Measurements from ENCODE around the gene MYD88.
"Not testable (repeated sequence)": the region's sequence is repeated elsewhere in the genome, so short reads cannot be mapped to it uniquely, and the experiment has no call there.

The MYD88 gene

DNA sequence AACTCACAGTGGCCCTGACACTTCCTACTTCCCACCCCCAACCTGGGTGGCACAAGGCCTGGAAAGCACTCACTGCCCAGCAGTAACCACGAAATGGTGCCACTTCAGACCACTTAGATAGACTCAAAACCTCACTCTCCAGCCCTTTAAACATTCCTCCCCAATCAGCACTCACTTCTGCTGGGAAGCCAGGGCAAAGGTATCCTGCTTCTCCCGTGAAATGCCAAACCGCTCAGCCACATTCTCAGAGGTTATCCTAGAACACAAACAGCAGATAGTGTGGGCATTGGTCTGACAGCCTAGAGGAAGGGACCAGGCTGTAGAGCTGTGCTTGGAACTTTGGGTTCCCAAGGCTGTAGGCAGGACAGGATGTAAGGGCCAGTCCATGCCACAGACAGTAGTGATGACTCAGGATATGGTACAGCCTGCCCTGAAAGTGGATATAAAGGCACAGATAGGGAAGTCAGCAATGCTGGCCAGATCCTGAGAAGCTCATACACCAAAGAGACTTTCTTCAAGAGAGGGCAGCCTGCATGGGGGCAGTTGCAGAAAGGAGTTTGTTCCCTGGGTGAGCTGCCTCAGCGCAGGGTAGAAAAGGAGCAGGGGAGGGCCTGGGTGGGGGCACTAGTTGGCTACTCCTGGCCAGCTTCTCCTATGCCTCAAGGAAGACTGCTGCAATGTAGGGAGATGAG lies 10.7 kb upstream of the MYD88 start:
- DNase-seq = no peak

DNA sequence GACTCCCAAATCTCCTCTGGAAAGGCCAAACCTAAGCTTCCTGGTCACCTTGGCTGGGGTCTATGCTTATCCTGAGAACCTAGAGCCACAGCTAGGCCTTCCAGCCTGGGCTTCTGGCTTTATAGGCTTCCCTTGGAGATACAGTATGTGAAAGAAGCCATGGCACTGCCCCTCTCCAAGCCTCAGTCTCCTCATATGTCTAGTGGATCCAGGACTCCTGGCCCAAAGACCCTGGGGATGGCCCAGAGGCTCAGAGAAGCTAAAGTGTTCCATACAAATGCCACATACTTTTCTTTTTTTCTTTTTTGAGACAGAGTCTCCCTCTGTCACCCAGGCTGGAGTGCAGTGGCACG lies 10.2 kb upstream of the MYD88 start:
- DNase-seq = no peak

DNA sequence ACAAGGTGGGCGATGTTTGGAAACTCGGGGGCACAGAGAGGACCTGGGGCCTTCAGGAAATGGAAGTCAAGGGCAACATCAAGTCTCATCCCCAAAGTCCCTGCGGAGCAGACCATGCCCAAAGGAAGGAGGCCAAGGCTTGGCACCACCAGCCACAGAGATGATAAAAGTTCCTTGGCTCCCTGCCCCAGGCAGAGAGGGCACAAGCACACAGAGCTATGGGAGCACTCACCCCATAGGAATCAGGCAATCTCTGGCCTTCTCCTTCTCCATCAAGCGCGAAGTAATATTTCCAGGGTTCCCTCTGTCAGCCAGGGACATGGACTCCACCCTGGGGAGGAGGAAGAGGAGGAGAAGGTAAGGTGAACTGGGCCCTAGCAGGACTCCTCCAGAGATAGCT lies 9.4 kb upstream of the MYD88 start:
- DNase-seq = no peak

DNA sequence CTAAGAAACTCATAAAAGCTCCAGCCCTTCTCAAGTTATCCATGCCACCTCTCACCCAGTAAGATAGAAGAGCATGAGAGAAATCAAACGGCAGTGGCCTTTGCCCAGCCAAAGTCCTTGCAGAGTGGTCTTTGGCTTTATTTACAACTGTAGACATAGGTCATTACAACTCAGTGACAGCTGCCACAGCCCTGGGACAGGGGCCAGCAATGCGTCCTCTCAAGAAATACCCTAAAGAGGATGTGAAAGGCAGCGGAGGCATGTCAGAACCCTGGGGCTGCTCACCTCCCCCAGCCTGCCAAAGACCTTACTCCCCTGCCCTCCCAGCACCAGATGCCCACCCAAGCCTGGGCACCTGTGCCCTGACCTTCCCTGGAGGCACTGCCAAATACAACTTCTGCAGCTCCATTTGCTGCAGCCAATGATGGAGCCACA lies 7.8 kb upstream of the MYD88 start:
- DNase-seq = no peak

DNA sequence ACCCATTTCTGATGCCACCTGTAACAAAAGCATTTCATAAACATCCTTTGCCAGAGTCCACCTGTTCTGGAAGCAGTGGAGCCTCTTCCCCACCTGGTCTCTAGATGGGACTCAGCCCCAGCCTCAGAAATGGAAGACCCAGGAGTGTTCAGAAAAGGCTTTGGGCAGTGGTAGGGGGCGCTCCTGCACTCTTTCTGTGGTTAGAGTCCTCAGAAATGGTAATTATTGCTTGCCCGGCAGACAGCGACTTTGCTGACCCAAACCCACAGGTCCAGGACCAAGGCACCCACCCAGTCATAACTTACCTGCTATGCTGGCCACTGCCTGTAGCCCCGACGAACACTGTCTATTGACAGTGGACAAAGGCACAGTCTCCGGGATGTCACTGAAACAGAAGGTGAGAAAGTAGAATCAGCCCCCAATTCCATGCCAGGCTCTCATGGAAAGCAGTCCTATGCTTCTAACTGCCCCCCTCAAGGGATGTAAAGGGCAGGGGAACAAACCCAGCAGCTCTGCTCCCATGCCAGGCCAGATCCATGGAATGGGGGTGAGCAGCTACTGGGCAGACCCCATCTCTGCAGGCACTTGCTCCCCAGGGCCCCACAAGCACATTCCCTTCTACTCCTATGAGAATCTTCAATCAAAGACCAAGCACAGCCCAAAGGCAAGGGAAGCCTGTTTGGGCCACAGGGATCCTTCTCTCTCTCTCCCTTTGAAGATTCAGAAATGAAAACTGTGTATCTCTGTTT lies 6.7 kb upstream of the MYD88 start:
- no peak for DNase-seq

DNA sequence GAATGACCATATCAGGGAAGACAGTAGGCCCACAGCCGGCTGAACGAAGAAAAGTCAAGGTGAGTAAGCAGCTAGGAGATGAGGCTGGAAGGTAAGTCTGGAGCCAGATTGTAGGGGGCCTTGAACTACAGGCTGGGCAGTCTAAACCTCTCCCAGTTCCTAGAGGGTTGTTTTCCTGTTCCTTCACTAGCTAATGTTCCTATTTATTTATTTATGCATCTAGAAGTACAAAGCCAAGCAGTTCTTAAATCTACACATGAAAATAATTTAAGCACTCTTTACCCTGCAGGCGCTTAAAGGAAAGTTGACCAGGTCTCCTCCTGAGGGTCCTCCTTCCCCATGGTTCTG lies 5.3 kb upstream of the MYD88 start:
- no peak for DNase-seq

DNA sequence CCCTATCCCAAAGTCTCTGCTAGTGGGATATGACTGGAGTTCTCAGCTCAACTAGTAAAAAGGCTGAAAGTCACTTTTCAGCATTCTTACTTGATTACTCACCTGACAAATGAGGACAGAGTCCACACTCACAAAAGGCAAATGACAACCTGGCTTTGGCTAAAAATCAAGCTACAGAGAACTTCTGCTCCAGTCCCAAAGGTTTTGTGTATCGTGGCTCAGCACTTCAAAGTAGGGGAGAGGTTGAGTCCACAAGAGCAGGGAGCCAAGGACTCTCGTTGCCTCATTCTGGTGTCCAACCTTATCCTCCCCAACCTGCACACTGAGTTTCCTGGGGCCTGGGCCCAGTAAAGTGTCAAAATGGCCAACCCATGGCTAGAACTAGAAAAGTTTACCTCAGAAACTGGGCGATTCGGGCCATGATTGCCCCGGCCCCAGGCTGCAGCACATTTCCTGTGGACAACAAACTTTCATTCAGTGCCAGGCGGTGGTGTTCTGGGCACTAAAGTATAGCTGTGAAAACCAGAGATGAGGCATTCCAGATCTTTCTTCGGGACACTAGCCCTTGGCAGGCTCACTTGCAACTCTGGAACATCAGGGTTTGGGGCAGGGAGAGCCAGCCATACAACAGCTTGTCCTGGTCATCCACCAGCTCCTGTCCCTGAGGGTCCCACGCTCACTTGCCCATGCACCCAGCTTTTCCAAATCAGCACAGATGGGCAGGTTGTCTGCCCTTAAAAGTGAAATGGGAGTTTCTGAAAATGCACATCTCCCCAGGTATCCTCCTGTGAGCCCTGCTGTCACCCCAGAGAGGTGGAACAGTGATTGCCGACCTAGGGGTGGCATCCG lies 4.7 kb upstream of the MYD88 start:
- no peak for DNase-seq

DNA sequence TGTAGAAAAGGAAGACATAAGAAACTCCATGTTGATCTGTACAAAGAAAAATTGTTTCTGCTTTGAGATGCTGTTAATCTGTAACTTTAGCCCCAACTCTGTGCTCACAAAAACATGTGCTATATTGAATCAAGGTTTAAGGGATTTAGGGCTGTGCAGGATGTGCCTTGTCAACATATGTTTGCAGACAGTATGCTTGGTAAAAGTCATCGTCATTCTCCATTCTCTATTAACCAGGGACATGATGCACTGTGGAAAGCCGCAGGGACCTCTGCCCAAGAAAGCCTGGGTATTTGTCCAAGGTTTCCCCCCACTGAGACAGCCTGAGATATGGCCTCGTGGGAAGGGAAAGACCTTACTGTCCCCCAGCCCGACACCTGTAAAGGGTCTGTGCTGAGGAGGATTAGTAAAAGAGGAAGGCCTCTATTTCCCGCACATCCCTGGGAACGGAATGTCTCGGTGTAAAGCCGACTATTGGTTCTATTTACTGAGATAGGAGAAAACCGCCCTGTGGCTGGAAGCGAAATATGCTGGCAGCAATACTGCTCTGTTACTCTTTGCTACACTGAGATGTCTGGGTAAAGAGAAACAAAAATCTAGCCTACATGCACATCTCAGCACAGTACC lies 3.8 kb upstream of the MYD88 start:
- not testable (repeated sequence) for DNase-seq

DNA sequence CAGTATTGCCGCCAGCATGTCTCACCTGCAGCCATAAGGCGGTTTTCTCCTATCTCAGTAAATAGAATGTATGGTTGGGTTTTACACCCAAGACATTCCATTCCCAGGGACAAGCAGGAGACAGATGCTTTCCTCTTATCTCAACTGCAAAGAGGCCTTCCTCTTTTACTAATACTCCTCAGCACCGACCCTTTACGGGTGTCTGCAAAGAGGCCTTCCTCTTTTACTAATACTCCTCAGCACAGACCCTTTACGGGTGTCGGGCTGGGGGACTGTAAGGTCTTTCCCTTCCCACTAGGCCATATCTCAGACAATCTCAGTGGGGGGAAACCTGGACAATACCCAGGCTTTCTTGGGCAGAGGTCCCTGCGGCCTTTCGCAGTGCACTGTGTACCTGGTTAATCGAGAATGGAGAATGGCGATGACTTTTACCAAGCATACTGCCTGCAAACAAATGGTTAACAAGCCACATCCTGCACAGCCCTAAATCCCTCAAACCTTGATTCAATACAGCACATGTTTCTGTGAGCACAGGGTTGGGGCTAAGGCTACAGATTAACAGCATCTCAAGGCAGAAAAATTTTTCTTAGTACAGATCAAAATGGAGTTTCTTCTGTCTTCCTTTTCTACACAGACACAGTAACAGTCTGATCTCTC lies 2.7 kb upstream of the MYD88 start:
- DNase-seq = not testable (repeated sequence)

DNA sequence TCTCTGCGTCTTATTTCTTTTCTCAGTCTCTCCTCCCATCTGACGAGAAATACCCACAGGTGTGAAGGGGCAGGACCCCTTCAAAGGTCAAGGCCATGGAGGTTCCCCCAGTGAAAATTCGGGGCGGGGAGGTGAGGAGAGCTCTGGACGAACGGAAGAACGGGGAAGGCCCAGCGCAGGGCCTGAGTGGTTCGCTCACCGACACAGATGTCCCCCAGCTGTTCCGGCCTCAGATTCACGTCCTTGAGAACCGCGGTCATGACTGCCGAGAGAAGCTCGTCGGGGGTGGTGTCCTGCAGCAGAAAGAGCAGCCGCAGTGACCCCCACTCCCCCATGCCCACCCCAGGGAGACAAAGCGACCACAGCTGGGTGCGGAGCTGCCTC lies 2.1 kb upstream of the MYD88 start:
- no peak for DNase-seq

DNA sequence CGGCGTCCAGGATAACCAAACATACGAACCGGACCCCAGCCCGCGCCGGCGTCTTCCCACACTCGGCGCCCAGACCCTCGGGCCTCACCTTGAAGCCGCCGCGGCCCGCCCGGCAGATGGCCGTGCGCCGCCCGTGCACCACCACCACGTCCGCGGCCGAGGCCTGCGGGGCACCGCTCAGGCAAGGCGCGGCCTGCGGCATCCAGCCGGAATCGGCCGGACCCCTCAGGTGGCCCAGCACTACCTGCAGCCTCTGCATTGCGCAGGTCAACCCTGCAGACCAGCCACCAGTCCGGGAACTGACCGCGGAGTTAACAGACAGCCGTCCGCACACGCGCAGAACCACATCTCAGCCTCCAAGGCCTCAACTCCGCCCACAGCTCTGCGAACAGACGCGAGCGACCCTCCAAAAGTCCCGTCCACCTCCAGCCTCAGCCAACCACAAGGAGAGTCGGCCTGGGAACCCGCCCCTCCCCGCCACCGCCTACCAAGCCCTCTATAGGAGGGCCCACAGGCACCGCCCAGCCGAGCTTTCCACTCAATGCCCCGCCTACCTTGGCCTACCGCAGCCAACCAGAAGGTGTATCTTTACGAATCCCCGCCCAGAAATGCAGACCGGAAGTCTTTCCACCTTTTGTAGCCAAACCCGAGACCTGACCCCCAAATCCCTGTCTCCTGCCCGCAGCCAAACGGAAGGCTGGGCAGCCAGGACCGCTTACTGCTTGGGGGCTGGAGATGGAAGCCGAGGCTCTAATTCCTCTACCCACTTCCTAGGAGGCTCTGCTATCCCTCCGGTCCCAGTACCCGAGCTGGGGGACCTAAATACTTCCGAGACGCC lies 1.5 kb upstream of the MYD88 start, which contains the start of gene ACAA1:
TSS of gene ACAA1 (minus strand) at position 351 of the 838 bp plus-strand sequence. CDS start at position 259, 92 bp downstream.
- peak; percentile 95 for DNase-seq

DNA sequence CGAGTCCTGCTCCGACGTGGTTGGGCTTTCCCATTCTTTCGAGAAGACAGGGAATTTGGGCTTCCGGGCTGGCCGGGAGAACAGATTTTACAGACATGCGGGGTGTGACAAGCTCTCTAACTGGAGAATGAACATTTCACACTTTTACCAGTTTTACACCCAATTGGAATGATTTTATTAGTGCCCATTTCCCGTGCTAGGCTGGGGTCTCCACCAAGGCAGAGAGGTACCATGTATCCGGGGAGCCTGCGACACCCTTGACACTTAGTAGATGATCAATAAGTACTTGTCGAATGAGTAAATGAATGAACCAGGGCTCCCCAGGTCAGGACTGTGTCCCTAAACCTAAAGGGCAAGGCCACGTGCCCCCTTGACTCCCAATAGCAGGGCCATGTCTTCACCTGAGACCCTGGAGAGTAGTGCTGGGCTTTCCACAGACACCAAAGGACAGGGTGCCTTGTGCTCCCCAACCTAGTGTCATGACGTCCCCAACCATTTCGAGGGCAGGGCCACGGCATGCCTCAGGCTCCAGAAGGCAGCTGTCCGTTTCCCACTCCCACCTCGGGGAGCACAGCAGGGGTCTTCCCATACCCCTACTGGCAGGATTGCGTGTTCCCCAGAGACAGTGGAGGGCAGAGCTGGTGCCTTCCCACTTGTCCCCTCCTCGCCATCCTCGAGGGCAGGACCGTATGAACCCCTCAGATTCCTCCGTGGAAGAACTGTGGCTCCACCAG lies 679 bp upstream of the MYD88 start:
- no peak for DNase-seq

DNA sequence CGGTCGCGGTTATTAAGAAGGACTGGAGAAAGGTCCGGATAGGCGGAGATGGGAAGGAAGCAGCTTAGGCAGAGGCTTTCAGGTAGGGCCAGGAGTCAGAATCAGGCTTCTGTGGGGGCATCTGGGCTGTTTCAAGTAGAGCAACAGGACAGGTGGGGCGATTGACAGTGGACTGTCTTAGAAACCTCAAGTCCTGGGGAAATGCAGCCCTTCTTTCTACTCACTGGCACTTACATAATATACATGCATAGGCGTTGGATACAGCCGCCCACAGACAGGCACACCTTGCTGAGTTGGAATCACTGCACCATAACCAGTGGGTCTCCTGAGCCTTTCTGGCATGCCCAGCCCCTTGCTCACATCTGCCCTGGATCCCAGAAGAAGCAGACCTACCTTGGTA lies 730 bp downstream of the MYD88 start:
- DNase-seq = no peak

DNA sequence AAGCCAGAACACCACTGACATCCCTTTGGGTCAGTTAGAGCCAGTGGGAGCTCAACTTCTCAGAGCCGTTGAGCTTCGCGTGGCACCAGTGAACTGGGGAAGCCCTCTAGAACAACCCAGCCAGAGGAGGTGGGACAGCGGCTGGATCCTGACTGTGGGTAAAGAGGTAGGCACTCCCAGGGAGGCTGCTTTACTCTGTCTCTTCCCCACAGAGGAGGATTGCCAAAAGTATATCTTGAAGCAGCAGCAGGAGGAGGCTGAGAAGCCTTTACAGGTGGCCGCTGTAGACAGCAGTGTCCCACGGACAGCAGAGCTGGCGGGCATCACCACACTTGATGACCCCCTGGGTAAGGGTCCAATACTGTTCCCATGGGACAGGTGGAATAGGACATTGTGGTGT lies 1.2 kb downstream of the MYD88 start:
- no peak for DNase-seq

DNA sequence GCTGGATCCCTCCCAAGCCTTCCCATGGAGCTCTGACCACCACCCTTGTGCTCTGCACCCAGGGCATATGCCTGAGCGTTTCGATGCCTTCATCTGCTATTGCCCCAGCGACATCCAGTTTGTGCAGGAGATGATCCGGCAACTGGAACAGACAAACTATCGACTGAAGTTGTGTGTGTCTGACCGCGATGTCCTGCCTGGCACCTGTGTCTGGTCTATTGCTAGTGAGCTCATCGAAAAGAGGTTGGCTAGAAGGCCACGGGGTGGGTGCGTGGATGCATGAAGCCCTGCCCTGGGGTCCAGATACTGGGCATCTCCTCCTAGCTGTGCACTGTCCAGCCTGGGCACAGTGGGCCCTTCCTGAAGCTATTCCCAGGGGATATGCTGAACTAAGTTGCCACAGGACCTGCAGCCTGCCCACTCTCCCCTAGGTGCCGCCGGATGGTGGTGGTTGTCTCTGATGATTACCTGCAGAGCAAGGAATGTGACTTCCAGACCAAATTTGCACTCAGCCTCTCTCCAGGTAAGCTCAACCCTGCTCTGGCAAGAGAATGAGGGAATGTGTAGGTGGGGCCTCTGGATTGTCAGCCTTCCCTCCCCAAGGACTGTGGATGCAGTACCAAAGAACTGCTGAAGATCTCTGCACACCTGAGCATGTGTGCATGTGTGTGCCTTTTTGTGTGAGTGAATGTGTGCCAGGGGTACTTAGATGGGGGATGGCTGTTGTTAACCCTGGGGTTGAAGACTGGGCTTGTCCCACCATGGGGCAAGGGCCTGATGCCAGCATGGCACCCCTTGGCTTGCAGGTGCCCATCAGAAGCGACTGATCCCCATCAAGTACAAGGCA lies 2.1 kb downstream of the MYD88 start:
- DNase-seq = no peak

DNA sequence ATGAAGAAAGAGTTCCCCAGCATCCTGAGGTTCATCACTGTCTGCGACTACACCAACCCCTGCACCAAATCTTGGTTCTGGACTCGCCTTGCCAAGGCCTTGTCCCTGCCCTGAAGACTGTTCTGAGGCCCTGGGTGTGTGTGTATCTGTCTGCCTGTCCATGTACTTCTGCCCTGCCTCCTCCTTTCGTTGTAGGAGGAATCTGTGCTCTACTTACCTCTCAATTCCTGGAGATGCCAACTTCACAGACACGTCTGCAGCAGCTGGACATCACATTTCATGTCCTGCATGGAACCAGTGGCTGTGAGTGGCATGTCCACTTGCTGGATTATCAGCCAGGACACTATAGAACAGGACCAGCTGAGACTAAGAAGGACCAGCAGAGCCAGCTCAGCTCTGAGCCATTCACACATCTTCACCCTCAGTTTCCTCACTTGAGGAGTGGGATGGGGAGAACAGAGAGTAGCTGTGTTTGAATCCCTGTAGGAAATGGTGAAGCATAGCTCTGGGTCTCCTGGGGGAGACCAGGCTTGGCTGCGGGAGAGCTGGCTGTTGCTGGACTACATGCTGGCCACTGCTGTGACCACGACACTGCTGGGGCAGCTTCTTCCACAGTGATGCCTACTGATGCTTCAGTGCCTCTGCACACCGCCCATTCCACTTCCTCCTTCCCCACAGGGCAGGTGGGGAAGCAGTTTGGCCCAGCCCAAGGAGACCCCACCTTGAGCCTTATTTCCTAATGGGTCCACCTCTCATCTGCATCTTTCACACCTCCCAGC lies 2.9 kb downstream of the MYD88 start:
- DNase-seq = no peak

DNA sequence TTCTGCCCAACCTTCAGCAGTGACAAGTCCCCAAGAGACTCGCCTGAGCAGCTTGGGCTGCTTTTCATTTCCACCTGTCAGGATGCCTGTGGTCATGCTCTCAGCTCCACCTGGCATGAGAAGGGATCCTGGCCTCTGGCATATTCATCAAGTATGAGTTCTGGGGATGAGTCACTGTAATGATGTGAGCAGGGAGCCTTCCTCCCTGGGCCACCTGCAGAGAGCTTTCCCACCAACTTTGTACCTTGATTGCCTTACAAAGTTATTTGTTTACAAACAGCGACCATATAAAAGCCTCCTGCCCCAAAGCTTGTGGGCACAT lies 3.5 kb downstream of the MYD88 start:
- no peak for DNase-seq

DNA sequence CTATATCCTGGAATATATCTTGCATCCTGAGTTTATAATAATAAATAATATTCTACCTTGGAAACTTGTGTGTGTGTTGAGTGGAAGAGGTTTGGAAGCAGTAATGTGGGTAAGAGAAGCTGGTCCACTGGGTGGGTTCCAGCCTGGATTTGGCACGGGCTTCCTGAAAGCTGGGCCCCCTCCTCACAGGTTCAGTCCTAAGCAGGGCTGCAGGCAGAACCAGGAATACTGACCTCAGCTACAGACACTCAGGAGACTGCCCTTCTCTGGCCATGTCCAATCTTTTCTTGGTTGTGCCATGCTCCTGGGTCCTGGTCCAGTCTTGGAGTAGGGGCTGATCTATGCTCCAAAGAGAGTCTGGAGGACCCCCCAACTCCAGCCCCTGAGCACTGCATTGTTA lies 4.5 kb downstream of the MYD88 start:
- DNase-seq = no peak

DNA sequence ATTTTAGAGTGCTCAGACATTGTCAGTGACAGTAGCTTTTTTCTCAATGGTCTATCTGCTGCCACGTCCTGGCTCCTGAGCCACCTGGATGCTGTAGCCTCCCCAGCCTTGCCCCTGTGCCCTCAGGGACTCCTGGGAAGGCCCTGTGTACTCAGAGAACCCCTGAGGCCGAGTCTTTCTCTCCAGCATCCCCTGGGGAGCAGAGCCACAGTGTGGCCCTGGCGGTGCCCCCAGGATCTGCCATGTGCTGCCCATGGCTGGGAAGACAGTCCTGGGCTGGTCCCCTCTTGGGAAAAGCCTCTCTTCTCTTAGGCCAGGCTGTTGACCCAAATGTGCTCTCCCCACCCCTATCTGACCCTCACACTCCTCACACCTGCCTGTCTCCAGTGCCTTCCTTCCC lies 5.0 kb downstream of the MYD88 start:
- no peak for DNase-seq

DNA sequence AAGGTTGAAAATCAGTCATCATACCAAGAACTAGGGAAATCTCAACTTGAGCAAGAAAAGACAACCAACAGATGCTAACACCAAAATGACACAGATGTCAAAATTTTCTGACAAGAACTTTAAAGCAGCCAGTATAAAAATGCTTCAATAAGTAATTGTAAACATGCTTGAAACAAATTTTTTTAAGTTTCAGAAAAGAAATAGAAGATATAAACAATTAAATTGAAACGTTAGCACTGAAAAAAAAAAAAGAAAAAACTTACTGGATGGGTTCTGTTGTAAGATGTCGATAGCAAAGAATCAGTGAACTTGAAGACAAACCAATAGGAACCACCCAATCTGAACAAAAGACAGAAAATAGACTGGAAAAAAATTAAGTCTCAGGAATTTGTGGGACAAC lies 8.0 kb downstream of the MYD88 start:
- DNase-seq = no peak

Measured in NCI-H1092 (cell line).